ENCODE results near the gene ZKSCAN8. TPM values are rescaled to one million over a fixed set of nuclear protein-coding genes. Genes with fewer than 3 reads are reported as not detected.

ZKSCAN8 gene
- total RNA-seq, 1 experiment from 2014 or later: 27.5 TPM

DNA sequence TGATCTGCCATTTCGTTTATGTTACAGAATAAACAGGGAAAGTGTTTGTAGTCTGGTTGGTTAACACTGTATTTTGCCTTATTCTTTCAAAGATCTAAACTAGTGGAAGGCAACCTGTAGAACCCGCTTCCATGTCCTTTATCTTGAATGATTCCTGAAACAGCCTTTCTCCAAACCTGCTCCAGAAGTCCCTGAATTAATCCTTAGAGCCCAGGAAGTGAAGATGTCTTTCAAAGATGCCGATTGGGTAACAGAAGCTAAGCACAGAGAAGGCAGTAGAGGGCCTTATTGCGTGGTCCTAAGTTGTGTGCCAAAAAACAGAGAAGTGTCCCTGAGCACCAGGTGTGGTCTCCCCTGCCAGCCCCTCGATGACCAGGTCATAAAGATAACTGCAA lies 36.4 kb upstream of the ZKSCAN8 start:
- no TSS peak for BruUV-seq (replicated peaks)

DNA sequence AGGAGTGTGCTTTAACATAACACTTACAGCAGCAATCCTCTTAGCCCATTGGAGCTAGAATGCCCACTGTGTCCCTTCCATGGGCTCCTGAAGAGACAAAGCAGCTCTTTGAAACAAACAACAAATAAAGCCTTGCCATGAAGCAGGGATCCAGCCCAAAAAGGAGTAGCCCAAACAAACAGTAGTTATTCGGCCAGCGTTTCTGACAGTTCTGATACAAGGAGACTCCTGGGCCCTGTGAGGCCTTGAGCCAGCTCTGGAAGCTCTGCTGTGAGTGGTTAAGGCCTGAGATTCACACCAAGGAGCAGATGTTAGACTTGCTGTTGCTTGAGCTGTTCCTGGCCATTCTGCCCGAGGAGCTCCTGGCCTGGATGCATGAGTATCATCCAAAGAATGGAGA lies 34.2 kb upstream of the ZKSCAN8 start:
- CTCF ChIA-PET: no interaction called here
- H3K9me3 Mint-ChIP-seq (ENCODE audit: low read depth, unreplicated experiment): peaks cover 3% of the 10 kb centered on the region
- H3K4me3 Mint-ChIP-seq (ENCODE audit: low read depth, unreplicated experiment): no peak overlapping the region
- no TSS peak for BruUV-seq (replicated peaks)
- H3K4me1 Mint-ChIP-seq (ENCODE audit: low read depth, unreplicated experiment): no peaks in the 10 kb centered on the region
- intact Hi-C loops (cut with micrococcal nuclease; ENCODE audit: unreplicated experiment): no loop called here
- TF ChIP-seq, protein P1, sequence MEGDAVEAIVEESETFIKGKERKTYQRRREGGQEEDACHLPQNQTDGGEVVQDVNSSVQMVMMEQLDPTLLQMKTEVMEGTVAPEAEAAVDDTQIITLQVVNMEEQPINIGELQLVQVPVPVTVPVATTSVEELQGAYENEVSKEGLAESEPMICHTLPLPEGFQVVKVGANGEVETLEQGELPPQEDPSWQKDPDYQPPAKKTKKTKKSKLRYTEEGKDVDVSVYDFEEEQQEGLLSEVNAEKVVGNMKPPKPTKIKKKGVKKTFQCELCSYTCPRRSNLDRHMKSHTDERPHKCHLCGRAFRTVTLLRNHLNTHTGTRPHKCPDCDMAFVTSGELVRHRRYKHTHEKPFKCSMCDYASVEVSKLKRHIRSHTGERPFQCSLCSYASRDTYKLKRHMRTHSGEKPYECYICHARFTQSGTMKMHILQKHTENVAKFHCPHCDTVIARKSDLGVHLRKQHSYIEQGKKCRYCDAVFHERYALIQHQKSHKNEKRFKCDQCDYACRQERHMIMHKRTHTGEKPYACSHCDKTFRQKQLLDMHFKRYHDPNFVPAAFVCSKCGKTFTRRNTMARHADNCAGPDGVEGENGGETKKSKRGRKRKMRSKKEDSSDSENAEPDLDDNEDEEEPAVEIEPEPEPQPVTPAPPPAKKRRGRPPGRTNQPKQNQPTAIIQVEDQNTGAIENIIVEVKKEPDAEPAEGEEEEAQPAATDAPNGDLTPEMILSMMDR (IDR thresholded peaks at IDR 0.05; ENCODE audit: unreplicated experiment): no peak
- H3K36me3 Mint-ChIP-seq (ENCODE audit: insufficient read depth, unreplicated experiment): peaks cover 14% of the 10 kb centered on the region
- peaks cover 22% of the 10 kb centered on the region for H3K27me3 Mint-ChIP-seq (ENCODE audit: unreplicated experiment)
- H3K27ac Mint-ChIP-seq (ENCODE audit: unreplicated experiment): no peak overlapping the region
- no peak for DNase-seq

More for the DNA sequence above, 36.4 kb upstream of the ZKSCAN8 start:
- Mint-ChIP-seq H3K4me1 (ENCODE audit: low read depth, unreplicated experiment) (no peaks in the 10 kb centered on the region), H3K36me3 (ENCODE audit: insufficient read depth, unreplicated experiment) (peaks cover 14% of the 10 kb centered on the region), H3K27ac (ENCODE audit: unreplicated experiment) (peak overlapping the region; percentile 76), H3K9me3 (ENCODE audit: low read depth, unreplicated experiment) (peaks cover 3% of the 10 kb centered on the region), H3K27me3 (ENCODE audit: unreplicated experiment) (peaks cover 26% of the 10 kb centered on the region), H3K4me3 (ENCODE audit: low read depth, unreplicated experiment) (peak overlapping the region; percentile 79)
- TF ChIP-seq, protein P1 (IDR thresholded peaks at IDR 0.05; ENCODE audit: unreplicated experiment): no peak
- intact Hi-C loops (cut with micrococcal nuclease; ENCODE audit: unreplicated experiment): loop anchor here (2.0 kb wide), 1 partner anchor 24 kb away; the partner anchor contains the start of gene ZNF165
- CTCF ChIA-PET: interaction anchor here (0.7 to 1.6 kb wide), 5 partner anchors 11 to 267 kb away, joined by 3 to 10 read pairs (median 4); partner anchors contain the start of gene ZSCAN16
- peak; percentile 6 for DNase-seq

DNA sequence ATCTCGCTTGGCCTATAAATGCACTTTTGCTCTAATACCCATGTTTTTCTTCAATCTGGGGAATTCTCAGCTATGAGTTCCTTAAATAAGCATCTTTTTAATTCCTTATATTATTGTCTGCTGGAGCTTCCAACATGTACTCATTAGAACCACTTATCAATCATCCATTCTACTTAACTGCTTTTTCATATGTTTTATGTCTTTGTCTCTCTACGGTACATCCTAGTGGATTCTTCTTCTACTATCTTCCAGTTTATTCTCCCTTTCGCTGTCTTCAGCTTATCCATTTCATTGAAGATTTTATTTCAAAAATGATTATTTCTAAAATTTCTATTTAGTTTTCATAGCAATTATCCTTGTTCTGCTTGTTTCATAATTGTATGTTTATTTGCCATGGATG lies 29.7 kb upstream of the ZKSCAN8 start:
- Mint-ChIP-seq H3K9me3 (ENCODE audit: low read depth, unreplicated experiment) (no peaks in the 10 kb centered on the region), H3K36me3 (ENCODE audit: insufficient read depth, unreplicated experiment) (no peaks in the 10 kb centered on the region), H3K4me3 (ENCODE audit: low read depth, unreplicated experiment) (no peak overlapping the region), H3K27ac (ENCODE audit: unreplicated experiment) (no peak overlapping the region), H3K4me1 (ENCODE audit: low read depth, unreplicated experiment) (no peaks in the 10 kb centered on the region), H3K27me3 (ENCODE audit: unreplicated experiment) (peaks cover 22% of the 10 kb centered on the region)
- TF ChIP-seq, protein P1 (IDR thresholded peaks at IDR 0.05; ENCODE audit: unreplicated experiment): no peak
- BruUV-seq (replicated peaks): no TSS peak
- intact Hi-C loops (cut with micrococcal nuclease; ENCODE audit: unreplicated experiment): no loop called here
- DNase-seq: no peak
- CTCF ChIA-PET: no interaction called here

DNA sequence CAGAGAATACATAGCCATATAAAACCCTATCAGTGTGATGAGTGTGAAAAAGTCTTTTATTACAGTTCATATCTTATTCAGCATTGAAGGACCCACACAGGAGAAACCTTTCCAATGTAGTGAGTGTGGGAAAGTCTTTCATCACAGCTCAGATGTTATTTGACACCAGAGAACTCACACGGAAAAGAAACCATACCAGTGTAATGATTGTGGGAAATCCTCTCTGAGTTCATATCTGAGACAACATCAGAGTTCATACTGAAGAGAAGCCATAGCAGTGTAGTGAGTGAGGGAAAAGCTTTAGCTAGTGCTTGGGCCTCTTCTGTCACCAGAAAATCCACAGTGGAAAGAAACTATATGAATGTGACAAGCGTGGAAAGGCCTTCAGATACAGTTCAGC lies 25.9 kb upstream of the ZKSCAN8 start:
- H3K27ac Mint-ChIP-seq (ENCODE audit: unreplicated experiment): no peak overlapping the region
- H3K27me3 Mint-ChIP-seq (ENCODE audit: unreplicated experiment): no peaks in the 10 kb centered on the region
- no peaks in the 10 kb centered on the region for H3K36me3 Mint-ChIP-seq (ENCODE audit: insufficient read depth, unreplicated experiment)
- no peaks in the 10 kb centered on the region for H3K9me3 Mint-ChIP-seq (ENCODE audit: low read depth, unreplicated experiment)
- H3K4me3 Mint-ChIP-seq (ENCODE audit: low read depth, unreplicated experiment): no peak overlapping the region
- no peak for DNase-seq
- intact Hi-C loops (cut with micrococcal nuclease; ENCODE audit: unreplicated experiment): no loop called here
- no TSS peak for BruUV-seq (replicated peaks)
- no peaks in the 10 kb centered on the region for H3K4me1 Mint-ChIP-seq (ENCODE audit: low read depth, unreplicated experiment)
- TF ChIP-seq, protein P1 (IDR thresholded peaks at IDR 0.05; ENCODE audit: unreplicated experiment): no peak
- CTCF ChIA-PET: interaction anchor here (0.8 kb wide), 1 partner anchor 11 kb away, joined by 3 read pairs; no protein-coding TSS in a partner anchor
